ENCODE measurements around the gene PMP22. TPM values are rescaled to one million over a fixed set of nuclear protein-coding genes. Genes with fewer than 3 reads are reported as not detected.

The PMP22 gene
- total RNA-seq = 100 to 1,000 TPM; 120 to 169 TPM

GRCh38 chr17:15265131-15265530 is at the start of gene PMP22:
PMP22 (minus strand) TSS chr17:15265326; CDS start chr17:15260727, 4,599 bp downstream.

Small RNA genes within 50 kb of the gene (small RNA-seq; reads per million reads assigned to genes)
- gene MIR4731 (0 to 0.51 reads per million in 2 donors), gene RNU6-799P (0 reads per million in 2 donors)

Other genes starting within 250 kb of the PMP22 start
- gene TEKT3, start 76.3 kb upstream of the PMP22 start, total RNA-seq = not detected
- gene CDRT4, start 202.3 kb upstream of the PMP22 start, total RNA-seq = under 1 TPM in 1 of 2 donors, not detected in 1; 0.67 TPM

Data from melanocyte of skin (primary cell).